RWPE2 (cell line): ENCODE results near the gene HELZ.

Source experiments
- ATAC-seq: fragments of 200-7000 bp; cut with Tn5 transposase; 3 replicates; pipeline ENCODE4 v1.9.1; 2021; ENCODE audit warnings: low read depth
- DNase-seq: peaks from one replicate; pipeline ENCODE4 v3.0.0-alpha.2; 2020; ENCODE audit warnings: low spot score
- H3K27ac ChIP-seq: fragments of 450-650 bp; 2 replicates; pipeline ENCODE4 v1.5.1; 2017; ENCODE audit warnings: mild to moderate bottlenecking; ENCODE audit not compliant: poor library complexity, severe bottlenecking
- H3K27me3 ChIP-seq: fragments of 250-450 bp; sonication (Bioruptor Pico); 2 replicates; pipeline ENCODE4 v1.5.1; 2021; ENCODE audit warnings: mild to moderate bottlenecking, moderate library complexity; ENCODE audit not compliant: insufficient read depth, poor library complexity, severe bottlenecking
- H3K36me3 ChIP-seq: fragments of 250-450 bp; sonication (Bioruptor Pico); 2 replicates; pipeline ENCODE4 v1.5.1; 2020; ENCODE audit warnings: low read depth, mild to moderate bottlenecking, moderate library complexity
- H3K4me1 ChIP-seq: fragments of 250-450 bp; sonication (Bioruptor Pico); 2 replicates; pipeline ENCODE4 v1.5.1; 2021; ENCODE audit warnings: mild to moderate bottlenecking, moderate library complexity; ENCODE audit not compliant: insufficient read depth, poor library complexity, severe bottlenecking
- H3K4me3 ChIP-seq: fragments of 250-450 bp; sonication (Bioruptor Pico); 2 replicates; pipeline ENCODE4 v1.5.1; 2021; ENCODE audit warnings: mild to moderate bottlenecking, moderate library complexity; ENCODE audit not compliant: severe bottlenecking
- H3K9me3 ChIP-seq: fragments of 250-450 bp; sonication (Bioruptor Pico); 2 replicates; pipeline ENCODE4 v1.5.1; 2021; ENCODE audit warnings: mild to moderate bottlenecking, moderate library complexity; ENCODE audit not compliant: severe bottlenecking
- TF ChIP-seq, protein P1 (sequence below): fragments of 450-650 bp; IDR thresholded peaks from one replicate; pipeline ENCODE4 v1.5.1; 2017; ENCODE audit warnings: mild to moderate bottlenecking, moderate library complexity; ENCODE audit not compliant: poor library complexity, severe bottlenecking

HELZ gene

DNA sequence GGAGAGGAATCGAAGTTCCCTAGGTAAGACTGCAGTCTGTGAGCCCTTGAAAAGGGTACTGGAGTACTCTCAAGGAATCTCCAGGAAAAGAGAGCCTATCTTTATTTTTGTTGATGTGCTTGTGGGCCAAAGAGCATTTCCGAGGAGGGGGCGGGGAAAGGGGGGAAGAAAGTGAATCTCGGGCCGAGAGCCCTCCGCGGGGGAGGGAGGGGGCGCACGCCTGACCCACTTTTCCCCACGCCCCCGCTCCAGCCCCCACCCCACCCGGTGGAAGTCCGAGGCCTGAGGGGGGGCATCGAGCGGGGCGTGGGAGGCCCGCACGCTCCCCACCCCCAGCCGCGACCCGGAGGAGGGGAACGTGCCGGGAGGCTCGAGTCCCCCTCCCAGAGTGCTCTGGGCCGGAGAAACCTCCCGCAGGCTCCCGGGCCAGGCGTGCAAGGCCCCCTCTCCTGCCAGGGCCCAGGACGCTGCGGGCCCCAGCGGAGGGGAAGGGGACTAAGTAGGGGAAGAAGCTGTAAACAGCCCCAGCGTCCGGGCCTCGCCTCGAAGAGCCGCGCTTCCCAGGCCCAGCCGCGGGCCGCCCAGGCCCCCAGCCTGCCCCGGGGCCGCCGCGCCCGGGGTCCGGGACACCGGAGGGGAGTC is 444 bp downstream of the HELZ start:
- Histone ChIP-seq H3K9me3 (no peaks in the 10 kb centered on the region), H3K36me3 (peaks cover 37% of the 10 kb centered on the region), H3K4me3 (peak overlapping the region; percentile 95), H3K27me3 (no peaks in the 10 kb centered on the region), H3K4me1 (peaks cover 43% of the 10 kb centered on the region), H3K27ac (peak overlapping the region; percentile 99)
- ATAC-seq (peak; percentile 4; the same call in 2 of the 3 replicates), DNase-seq (no peak)
- TF ChIP-seq, protein P1, sequence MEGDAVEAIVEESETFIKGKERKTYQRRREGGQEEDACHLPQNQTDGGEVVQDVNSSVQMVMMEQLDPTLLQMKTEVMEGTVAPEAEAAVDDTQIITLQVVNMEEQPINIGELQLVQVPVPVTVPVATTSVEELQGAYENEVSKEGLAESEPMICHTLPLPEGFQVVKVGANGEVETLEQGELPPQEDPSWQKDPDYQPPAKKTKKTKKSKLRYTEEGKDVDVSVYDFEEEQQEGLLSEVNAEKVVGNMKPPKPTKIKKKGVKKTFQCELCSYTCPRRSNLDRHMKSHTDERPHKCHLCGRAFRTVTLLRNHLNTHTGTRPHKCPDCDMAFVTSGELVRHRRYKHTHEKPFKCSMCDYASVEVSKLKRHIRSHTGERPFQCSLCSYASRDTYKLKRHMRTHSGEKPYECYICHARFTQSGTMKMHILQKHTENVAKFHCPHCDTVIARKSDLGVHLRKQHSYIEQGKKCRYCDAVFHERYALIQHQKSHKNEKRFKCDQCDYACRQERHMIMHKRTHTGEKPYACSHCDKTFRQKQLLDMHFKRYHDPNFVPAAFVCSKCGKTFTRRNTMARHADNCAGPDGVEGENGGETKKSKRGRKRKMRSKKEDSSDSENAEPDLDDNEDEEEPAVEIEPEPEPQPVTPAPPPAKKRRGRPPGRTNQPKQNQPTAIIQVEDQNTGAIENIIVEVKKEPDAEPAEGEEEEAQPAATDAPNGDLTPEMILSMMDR, result no peak

DNA sequence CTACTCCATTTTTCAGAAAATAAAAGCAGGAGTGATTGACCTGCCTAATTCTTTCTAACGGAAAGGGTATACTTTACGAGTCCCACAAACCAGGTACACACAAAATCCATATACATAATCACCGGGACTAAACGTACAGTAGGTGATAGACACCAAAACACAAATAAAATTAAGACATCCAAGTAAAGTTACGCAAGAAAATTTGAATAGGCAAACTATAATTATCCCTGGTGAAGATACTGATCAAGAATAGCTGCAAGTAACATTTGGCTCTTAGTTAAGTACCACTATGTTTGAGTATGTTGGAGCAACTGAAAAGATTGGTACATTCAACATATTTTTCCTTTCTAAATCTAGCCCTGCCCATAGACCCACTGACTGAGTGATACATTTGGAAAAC is 1.7 kb downstream of the HELZ start:
- peak overlapping the region; percentile 99 for H3K27ac ChIP-seq
- TF ChIP-seq, protein P1, result no peak
- ATAC-seq (no peak), DNase-seq (no peak)
- H3K9me3 ChIP-seq, result no peaks in the 10 kb centered on the region
- H3K4me1 ChIP-seq, result peaks cover 45% of the 10 kb centered on the region
- H3K4me3 ChIP-seq, result peak overlapping the region; percentile 95
- H3K36me3 ChIP-seq, result peaks cover 50% of the 10 kb centered on the region
- H3K27me3 ChIP-seq, result no peaks in the 10 kb centered on the region

DNA sequence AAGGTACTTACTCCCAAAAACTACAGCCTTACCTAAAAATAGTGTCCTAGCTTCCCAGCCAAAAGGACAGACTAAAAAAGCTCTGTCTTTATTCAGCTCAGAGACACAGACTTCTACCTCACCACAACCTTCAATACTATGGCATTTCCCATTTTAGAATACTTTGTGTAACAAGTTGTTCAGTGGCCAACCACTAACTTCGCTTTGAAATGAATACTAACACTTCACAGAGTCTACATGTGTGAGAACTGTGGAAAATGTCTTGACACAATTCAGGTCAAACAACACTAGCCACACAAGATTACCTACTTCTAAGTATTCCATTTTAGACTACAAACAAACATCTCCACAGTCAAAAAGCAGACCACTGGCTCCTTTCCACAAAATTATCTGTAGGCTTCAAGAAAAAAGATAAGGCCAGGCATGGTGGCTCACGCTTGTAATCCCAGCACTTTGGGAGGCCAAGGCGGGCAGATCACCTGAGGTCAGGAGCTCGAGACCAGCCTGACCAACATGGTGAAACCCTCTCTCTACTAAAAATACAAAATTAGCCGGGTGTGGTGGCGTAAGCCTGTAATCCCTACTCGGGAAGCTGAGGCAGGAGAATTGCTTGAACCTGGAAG is 3.2 kb downstream of the HELZ start:
- Histone ChIP-seq H3K9me3 (no peaks in the 10 kb centered on the region), H3K4me3 (no peak overlapping the region), H3K27ac (peak overlapping the region; percentile 33), H3K36me3 (peaks cover 65% of the 10 kb centered on the region), H3K27me3 (no peaks in the 10 kb centered on the region), H3K4me1 (peaks cover 38% of the 10 kb centered on the region)
- TF ChIP-seq, protein P1, result no peak
- ATAC-seq, result no peak
- DNase-seq, result no peak

DNA sequence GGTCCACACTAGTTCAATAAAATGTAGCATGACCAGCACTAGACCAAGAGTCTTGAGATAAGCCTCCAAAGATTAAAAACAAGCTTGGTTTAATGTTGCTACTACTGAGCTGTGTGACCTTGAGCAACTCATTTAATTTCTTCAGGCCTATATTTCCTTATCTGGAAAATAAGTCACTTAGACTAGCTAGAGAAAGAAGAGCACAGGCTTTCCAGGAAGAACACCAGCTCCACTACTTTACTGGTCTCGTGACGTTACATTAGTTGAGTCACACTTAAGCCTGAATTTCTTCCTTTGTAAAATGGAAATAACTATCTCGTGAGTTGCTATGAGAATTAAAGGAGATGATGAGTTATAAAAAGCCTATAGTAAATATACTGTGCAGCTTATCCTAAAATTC is 5.4 kb downstream of the HELZ start:
- peaks cover 84% of the 10 kb centered on the region for H3K36me3 ChIP-seq
- H3K27me3 ChIP-seq, result no peaks in the 10 kb centered on the region
- H3K4me1 ChIP-seq, result peaks cover 37% of the 10 kb centered on the region
- DNase-seq (no peak), ATAC-seq (peak; percentile 63)
- H3K4me3 ChIP-seq, result no peak overlapping the region
- TF ChIP-seq, protein P1, result no peak
- no peaks in the 10 kb centered on the region for H3K9me3 ChIP-seq
- peak overlapping the region; percentile 33 for H3K27ac ChIP-seq

DNA sequence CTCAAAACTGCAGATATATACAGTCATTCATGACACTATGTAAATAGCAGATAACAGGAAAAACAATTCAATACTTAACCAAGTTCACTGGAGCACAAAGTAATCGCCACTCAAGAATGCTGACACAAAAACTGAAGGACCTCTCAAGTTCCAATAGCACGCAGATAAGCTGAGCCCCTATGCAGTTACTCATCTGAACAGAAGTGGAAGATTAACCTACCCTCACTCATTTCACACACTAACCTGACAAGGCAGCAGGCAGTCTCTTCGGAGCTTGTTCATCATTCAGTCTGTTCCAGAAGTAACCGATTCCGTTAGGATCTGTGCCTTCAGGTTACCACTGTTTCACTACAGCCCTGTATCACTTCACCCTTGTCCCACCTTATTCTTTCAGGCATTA is 6.0 kb downstream of the HELZ start:
- peaks cover 37% of the 10 kb centered on the region for H3K4me1 ChIP-seq
- H3K27ac ChIP-seq, result peak overlapping the region; percentile 33
- H3K36me3 ChIP-seq, result peaks cover 84% of the 10 kb centered on the region
- no peaks in the 10 kb centered on the region for H3K27me3 ChIP-seq
- ATAC-seq (no peak), DNase-seq (no peak)
- H3K4me3 ChIP-seq, result no peak overlapping the region
- H3K9me3 ChIP-seq, result no peaks in the 10 kb centered on the region
- TF ChIP-seq, protein P1, result no peak
